ENCODE measurements around the gene KREMEN1.

Gene KREMEN1

DNA sequence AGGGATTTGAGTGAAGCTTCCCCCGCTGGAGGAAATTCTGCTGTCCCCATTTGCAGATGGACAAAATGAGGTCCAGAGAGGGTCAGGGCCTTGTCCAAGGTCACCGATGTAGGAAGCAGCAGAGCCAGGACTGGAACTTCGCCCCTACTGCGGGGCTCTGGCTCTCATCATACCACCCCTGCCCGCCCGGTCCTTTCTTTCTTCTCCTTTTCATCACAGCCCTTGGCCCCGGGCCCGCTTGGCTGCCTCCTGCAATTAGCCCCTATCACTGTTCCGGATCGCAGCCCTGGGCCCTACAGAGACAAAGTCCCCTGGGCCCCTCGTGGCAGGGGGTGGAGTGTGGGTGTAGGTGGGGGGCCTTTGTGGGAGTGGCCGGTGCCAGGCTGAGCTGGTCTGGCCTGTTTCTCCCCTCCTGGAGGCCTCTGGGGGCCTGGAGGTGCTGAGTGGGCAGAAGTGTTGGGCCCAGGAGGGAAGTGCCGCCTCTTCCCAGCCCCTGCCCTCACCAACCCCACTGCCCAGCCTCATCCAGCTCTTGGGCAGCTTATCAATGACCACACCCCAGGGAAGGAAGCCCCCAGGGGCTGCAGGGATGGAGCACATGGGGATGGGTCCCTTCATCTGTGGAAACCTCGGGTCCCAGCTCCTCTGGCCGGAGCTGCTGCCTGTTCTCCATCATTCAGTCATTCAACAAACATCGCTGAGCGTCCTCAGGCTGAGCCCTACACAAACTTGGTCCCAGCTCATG is 136.2 kb downstream of the KREMEN1 start:
- DNase-seq: no peak
- no peak overlapping the region for H3K4me3 ChIP-seq (ENCODE audit: low read depth, low read length)
- H3K27ac ChIP-seq: no peak overlapping the region
- in situ Hi-C loops (cut with HindIII; ENCODE audit: low pct_ligation_motif_present, low sequenced_read_pairs): no loop called here
- TF ChIP-seq, protein P1, sequence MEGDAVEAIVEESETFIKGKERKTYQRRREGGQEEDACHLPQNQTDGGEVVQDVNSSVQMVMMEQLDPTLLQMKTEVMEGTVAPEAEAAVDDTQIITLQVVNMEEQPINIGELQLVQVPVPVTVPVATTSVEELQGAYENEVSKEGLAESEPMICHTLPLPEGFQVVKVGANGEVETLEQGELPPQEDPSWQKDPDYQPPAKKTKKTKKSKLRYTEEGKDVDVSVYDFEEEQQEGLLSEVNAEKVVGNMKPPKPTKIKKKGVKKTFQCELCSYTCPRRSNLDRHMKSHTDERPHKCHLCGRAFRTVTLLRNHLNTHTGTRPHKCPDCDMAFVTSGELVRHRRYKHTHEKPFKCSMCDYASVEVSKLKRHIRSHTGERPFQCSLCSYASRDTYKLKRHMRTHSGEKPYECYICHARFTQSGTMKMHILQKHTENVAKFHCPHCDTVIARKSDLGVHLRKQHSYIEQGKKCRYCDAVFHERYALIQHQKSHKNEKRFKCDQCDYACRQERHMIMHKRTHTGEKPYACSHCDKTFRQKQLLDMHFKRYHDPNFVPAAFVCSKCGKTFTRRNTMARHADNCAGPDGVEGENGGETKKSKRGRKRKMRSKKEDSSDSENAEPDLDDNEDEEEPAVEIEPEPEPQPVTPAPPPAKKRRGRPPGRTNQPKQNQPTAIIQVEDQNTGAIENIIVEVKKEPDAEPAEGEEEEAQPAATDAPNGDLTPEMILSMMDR (IDR thresholded peaks at IDR 0.05; ENCODE audit: low read depth, low read length, missing control alignments): no peak
- H3K36me3 ChIP-seq (replicated peaks): no peaks in the 10 kb centered on the region
- H3K27me3 ChIP-seq (replicated peaks): peaks cover 3% of the 10 kb centered on the region

DNA sequence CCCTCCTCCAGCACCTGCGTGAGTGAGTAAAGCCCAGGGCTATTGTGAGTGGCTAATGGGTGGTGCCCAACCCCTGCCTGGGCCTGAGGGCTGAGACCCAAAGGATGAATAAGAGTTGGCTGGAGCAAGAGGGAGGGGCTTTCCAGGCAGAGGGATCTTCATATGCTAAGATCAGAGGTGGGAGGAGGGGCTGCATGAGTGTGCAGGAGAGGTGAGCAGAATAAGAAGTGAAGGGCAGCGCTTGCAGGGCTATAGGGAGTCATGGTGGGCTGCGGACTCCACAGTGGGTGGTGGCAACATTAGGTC is 136.7 kb downstream of the KREMEN1 start:
- in situ Hi-C loops (cut with HindIII; ENCODE audit: low pct_ligation_motif_present, low sequenced_read_pairs): no loop called here
- Histone ChIP-seq H3K36me3 (replicated peaks) (no peaks in the 10 kb centered on the region), H3K27me3 (replicated peaks) (peaks cover 3% of the 10 kb centered on the region), H3K4me3 (ENCODE audit: low read depth, low read length) (no peak overlapping the region), H3K27ac (no peak overlapping the region)
- TF ChIP-seq, protein P1 (IDR thresholded peaks at IDR 0.05; ENCODE audit: low read depth, low read length, missing control alignments): no peak
- no peak for DNase-seq

DNA sequence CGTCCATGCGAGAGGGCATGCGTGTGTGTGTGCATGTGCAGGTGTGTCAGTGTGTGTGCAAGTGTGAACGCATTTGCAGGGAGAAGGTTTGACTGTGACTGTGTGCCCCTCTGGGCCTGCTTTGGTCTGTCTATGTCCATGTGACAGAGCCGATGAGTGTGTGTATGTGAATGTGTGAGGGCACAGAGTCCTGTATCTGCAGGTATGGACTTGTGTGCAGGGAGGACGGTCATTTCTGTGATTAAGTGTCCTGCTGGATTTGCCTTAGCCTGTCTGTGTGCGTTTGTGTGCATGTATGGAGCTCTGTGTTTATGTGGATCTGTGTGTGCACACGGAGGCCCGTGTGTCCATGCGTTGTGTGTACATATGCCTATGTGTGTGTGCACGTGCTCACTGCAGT is 138.2 kb downstream of the KREMEN1 start:
- Histone ChIP-seq H3K4me3 (ENCODE audit: low read depth, low read length) (no peak overlapping the region), H3K36me3 (replicated peaks) (no peaks in the 10 kb centered on the region), H3K27ac (no peak overlapping the region), H3K27me3 (replicated peaks) (peaks cover 2% of the 10 kb centered on the region)
- TF ChIP-seq, protein P1 (IDR thresholded peaks at IDR 0.05; ENCODE audit: low read depth, low read length, missing control alignments): no peak
- in situ Hi-C loops (cut with HindIII; ENCODE audit: low pct_ligation_motif_present, low sequenced_read_pairs): no loop called here
- DNase-seq: no peak

DNA sequence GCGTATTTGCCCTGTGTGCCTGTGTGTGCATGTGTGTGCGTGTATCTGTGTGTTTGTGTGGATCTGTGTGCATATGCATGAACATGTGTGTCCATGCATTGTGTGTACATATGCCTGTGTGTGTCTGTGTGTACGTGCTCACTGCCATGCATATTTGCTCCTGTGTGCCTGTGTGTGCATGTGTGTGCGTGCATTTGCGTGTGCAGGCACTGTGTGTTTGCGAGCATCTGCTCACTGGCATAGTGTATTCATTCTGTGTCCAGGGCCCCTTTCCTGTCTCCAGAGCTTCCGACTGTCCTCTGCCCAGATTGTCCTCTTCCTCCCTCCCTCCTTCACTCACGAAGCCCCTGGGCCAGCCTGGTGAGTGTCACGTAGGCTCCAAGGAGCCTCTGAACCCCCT is 138.6 kb downstream of the KREMEN1 start:
- Histone ChIP-seq H3K4me3 (ENCODE audit: low read depth, low read length) (no peak overlapping the region), H3K27me3 (replicated peaks) (no peaks in the 10 kb centered on the region), H3K27ac (no peak overlapping the region), H3K36me3 (replicated peaks) (no peaks in the 10 kb centered on the region)
- in situ Hi-C loops (cut with HindIII; ENCODE audit: low pct_ligation_motif_present, low sequenced_read_pairs): no loop called here
- TF ChIP-seq, protein P1 (IDR thresholded peaks at IDR 0.05; ENCODE audit: low read depth, low read length, missing control alignments): no peak
- no peak for DNase-seq

DNA sequence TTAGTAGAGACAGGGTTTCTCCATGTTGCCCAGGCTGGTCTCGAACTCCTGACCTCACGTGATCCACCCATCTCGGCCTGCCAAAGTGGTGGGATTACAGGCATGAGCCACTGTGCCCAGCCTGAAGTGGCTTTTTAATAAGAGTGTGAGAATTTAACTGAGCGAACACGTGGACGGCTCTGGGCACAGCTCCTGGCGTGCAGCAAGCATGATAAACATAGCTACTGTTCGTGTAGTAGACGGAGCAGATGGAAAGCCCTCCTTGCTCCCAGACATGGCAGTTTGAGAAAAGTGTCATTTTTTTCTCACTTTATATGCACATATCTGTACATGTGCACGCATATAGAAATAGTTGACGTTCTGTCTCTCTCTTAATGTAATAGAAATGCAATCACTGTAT is 139.9 kb downstream of the KREMEN1 start:
- in situ Hi-C loops (cut with HindIII; ENCODE audit: low pct_ligation_motif_present, low sequenced_read_pairs): no loop called here
- H3K27me3 ChIP-seq (replicated peaks): no peaks in the 10 kb centered on the region
- no peaks in the 10 kb centered on the region for H3K36me3 ChIP-seq (replicated peaks)
- H3K27ac ChIP-seq: no peak overlapping the region
- TF ChIP-seq, protein P1 (IDR thresholded peaks at IDR 0.05; ENCODE audit: low read depth, low read length, missing control alignments): no peak
- DNase-seq: no peak
- H3K4me3 ChIP-seq (ENCODE audit: low read depth, low read length): no peak overlapping the region

DNA sequence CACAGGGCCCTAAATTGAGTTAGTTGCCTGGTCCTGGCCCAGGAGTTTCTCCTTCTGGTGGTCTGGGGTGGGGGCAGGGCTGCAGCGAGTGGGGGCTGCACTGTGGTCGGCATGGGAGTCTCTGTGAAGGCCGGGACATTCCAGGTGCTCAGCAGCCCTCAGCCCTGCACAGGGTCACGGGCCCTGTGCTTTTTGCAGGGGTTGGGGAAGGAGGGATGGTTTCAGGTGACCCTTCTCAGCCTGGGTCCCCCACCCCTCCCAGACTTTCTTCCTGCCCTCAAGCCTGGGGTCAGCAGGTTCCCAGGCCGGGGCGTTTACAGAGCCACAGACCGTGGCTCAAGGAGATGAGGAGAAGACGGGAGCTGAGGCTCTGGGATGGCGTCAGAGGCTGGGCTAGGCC is 140.7 kb downstream of the KREMEN1 start:
- H3K27ac ChIP-seq: no peak overlapping the region
- in situ Hi-C loops (cut with HindIII; ENCODE audit: low pct_ligation_motif_present, low sequenced_read_pairs): no loop called here
- no peaks in the 10 kb centered on the region for H3K27me3 ChIP-seq (replicated peaks)
- H3K4me3 ChIP-seq (ENCODE audit: low read depth, low read length): no peak overlapping the region
- TF ChIP-seq, protein P1 (IDR thresholded peaks at IDR 0.05; ENCODE audit: low read depth, low read length, missing control alignments): no peak
- no peak for DNase-seq
- no peaks in the 10 kb centered on the region for H3K36me3 ChIP-seq (replicated peaks)

Measured in brain microvascular endothelial cell (primary cell).